H54 (cell line): ENCODE measurements around the gene SSTR5.

ENCODE experiments used
- DNase-seq: peaks from one replicate; pipeline ENCODE4 v3.0.0; 2011; ENCODE audit warnings: low spot score, mixed read lengths; ENCODE audit not compliant: insufficient read length
- FAIRE-seq: peaks from 3 replicates; lab custom pipeline; 2011; peaks lifted over from hg19 to GRCh38; lab: Jason Lieb, UNC
- POLR2A ChIP-seq: IDR thresholded peaks from 2 replicates; pipeline ENCODE4 v1.6.1; 2011; ENCODE audit warnings: low read depth, mild to moderate bottlenecking, low read length

Gene SSTR5

GRCh38 chr16:1045993-1046911 lies 26.3 kb upstream of the SSTR5 start:
- no peak for DNase-seq
- FAIRE-seq: no peak
- TF ChIP-seq POLR2A: no peak

- no peak for TF ChIP-seq POLR2A
- FAIRE-seq: no peak
- no peak for DNase-seq
Measured at GRCh38 chr16:1047123-1047522, 25.4 kb upstream of the SSTR5 start.

GRCh38 chr16:1047801-1048200 lies 24.7 kb upstream of the SSTR5 start:
- TF ChIP-seq POLR2A: no peak
- DNase-seq (no peak), FAIRE-seq (no peak)

GRCh38 chr16:1048442-1049112 lies 24.0 kb upstream of the SSTR5 start:
- no peak for DNase-seq
- TF ChIP-seq POLR2A: no peak
- no peak for FAIRE-seq

GRCh38 chr16:1049113-1049975 lies 23.2 kb upstream of the SSTR5 start:
- no peak for FAIRE-seq
- DNase-seq: no peak
- no peak for TF ChIP-seq POLR2A

- DNase-seq (no peak), FAIRE-seq (no peak)
- no peak for TF ChIP-seq POLR2A
Measured at GRCh38 chr16:1049976-1050247, 22.6 kb upstream of the SSTR5 start.

- no peak for TF ChIP-seq POLR2A
- no peak for FAIRE-seq
- DNase-seq: no peak
Measured at GRCh38 chr16:1050516-1050915, 22.0 kb upstream of the SSTR5 start.

- no peak for FAIRE-seq
- TF ChIP-seq POLR2A: no peak
- DNase-seq: no peak
Measured at GRCh38 chr16:1050921-1051320, 21.6 kb upstream of the SSTR5 start.

GRCh38 chr16:1051446-1051845 lies 21.1 kb upstream of the SSTR5 start:
- FAIRE-seq: no peak
- TF ChIP-seq POLR2A: no peak
- no peak for DNase-seq

- FAIRE-seq: no peak
- DNase-seq: no peak
- no peak for TF ChIP-seq POLR2A
Measured at GRCh38 chr16:1052721-1053120, 19.8 kb upstream of the SSTR5 start.

- no peak for FAIRE-seq
- TF ChIP-seq POLR2A: no peak
- no peak for DNase-seq
Measured at GRCh38 chr16:1053121-1053521, 19.4 kb upstream of the SSTR5 start.

GRCh38 chr16:1053700-1054368 lies 18.7 kb upstream of the SSTR5 start:
- TF ChIP-seq POLR2A: no peak
- DNase-seq: no peak
- no peak for FAIRE-seq
